GM13977 (cell line): Measurements from ENCODE around the gene CRACDL.

ENCODE experiments used
- DNase-seq: peaks from one replicate; pipeline ENCODE4 v3.0.0; 2012; ENCODE audit warnings: low spot score
- in situ Hi-C: fragments of 300-500 bp; cut with MboI; formaldehyde crosslinking; loops from one replicate; pipeline ENCODE4 v1.12.0; 2022; ENCODE audit warnings: low sequenced_read_pairs, low pct_unique_long_range_greater_than_20kb, mixed read lengths, inconsistent platforms; ENCODE audit not compliant: unreplicated experiment
- TF ChIP-seq, protein P1 (sequence below): IDR thresholded peaks from 2 replicates; pipeline ENCODE4 v1.5.1; 2012; ENCODE audit warnings: mild to moderate bottlenecking, control low read depth; ENCODE audit not compliant: insufficient read depth; ENCODE audit errors: extremely low read depth, missing control alignments

Gene CRACDL

DNA sequence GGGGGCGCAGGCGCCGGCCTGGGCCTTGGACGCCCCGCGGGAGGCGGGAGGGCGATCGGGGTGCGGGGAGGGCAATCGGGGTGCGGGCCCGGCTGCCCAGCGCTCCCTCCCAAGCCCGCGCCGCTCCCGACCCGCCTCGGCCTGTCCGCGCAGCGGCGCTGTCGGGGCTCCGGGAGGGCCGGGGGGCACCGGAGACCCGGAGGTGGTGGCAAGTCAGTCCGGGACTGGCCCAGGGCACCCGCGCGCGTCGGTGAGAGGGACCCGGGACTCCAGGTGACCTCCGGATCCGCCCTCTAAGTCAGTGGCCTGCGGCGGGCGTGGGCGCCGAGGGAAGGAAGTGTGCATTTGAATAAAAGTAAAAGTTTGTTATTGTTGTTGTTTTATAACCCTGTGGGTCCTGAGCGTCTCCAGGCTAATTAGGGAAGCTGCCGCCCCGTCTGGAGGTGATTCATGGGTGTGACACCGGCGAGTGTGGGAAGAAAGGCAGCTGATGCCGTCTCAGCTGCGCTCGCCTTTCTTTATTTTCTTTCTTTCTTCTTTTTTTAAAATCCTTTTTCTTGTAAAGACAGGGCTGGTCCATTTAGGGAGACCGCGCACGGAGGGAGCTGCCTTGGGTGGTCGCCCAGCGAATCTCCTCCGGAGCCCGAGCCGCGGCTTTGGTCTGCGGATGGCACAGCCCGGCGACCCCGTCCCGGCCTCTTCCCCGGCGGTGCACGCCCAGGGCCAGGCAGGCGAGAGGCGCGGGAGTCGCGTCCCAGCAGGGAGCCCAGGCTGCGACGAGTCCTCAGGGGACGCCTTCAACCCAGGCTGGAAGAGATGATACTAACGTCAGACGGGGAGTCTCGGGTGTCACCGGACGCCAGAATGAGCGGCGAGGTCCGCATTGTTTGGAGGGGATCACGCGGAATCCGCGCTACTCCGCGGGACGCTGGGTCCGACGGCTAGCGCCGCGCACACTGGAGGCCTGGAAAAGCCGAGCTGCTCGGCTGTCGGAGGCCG, 627 bp upstream of the CRACDL start:
- TF ChIP-seq, protein P1, sequence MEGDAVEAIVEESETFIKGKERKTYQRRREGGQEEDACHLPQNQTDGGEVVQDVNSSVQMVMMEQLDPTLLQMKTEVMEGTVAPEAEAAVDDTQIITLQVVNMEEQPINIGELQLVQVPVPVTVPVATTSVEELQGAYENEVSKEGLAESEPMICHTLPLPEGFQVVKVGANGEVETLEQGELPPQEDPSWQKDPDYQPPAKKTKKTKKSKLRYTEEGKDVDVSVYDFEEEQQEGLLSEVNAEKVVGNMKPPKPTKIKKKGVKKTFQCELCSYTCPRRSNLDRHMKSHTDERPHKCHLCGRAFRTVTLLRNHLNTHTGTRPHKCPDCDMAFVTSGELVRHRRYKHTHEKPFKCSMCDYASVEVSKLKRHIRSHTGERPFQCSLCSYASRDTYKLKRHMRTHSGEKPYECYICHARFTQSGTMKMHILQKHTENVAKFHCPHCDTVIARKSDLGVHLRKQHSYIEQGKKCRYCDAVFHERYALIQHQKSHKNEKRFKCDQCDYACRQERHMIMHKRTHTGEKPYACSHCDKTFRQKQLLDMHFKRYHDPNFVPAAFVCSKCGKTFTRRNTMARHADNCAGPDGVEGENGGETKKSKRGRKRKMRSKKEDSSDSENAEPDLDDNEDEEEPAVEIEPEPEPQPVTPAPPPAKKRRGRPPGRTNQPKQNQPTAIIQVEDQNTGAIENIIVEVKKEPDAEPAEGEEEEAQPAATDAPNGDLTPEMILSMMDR = peak; percentile 16
- DNase-seq = peak; percentile 56
- in situ Hi-C loops = no loop called here

DNA sequence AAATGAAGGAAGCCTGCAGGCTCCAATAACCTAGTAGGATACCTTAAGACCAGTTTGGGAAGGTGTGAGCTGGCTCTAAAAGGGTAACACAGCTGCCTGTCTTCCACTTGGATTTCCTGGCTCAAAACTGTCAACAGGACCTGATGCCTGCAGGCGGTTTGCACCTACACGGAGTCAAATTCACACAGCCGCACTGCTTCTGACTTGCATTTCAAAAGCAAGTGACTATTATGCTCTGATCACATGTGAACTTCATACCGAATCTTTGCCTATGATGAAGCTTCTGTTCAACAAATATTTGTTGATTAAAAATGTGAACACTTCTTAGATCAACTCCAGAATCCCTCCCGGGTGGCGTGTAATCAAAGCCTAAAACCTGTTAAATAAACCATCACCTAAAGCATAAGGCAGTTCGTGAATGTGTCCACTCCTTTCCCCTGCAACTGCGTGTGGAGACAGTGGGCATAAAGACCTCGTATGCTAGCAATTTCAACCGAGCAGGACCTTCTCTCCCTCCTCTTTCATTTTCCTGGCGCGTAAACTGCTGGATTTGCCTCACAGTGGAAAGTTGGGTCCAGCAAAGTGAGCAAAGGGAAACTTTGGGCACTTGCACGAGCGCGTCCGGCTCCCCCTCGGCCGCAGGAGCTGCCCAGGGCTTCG, 784 bp downstream of the CRACDL start:
- DNase-seq = peak; percentile 53
- TF ChIP-seq, protein P1 = no peak

DNA sequence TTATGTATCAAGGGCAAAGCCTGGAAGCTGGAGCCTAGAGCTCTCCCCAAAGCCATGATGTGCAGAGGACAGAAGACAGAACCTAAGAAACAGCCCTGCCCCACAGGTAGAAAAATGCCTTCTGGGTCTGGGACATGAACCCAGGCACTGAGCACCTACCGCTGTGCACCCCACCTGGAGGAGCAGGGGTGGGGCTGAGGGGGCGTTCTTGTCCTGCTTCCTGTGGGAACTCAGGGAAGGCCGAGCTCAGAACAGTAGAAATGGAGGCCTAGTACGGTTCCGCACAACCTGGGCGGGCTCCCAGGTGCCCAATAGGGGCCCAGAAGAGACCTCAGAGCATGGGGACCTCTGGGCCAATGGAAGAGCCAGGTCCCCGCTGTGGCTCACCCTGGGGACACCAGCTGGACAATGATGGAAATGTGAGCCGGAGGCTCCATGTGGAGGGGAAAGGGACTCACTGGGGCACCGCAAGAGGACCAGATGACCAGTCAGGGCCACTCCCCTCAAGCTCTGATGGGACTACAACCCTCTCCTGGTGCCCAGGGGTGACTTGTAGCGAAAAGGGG, 3.2 kb downstream of the CRACDL start:
- in situ Hi-C loops = no loop called here
- DNase-seq = no peak
- TF ChIP-seq, protein P1 = no peak

More for the DNA sequence above, 784 bp downstream of the CRACDL start:
- in situ Hi-C loops = no loop called here

DNA sequence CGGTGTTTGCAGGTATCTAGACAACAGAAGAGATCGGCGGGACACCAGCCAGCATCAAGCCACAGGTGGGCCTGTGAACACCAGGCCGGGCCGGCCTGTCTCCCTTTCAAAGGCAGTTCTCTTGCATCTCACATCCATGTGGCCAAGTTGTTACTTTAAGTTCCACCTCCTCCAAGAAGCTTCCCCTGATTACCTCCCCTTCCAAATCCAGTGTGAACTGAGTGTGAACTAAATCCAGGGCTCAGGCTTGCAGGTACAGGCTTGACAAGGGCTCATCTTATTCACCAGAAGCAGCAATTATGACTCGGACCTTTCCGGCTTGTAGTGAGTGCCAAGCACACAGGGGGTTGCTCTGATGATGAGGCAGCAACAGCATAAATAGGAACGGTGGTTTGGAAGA, 3.9 kb downstream of the CRACDL start:
- in situ Hi-C loops = no loop called here
- DNase-seq = no peak
- TF ChIP-seq, protein P1 = no peak

DNA sequence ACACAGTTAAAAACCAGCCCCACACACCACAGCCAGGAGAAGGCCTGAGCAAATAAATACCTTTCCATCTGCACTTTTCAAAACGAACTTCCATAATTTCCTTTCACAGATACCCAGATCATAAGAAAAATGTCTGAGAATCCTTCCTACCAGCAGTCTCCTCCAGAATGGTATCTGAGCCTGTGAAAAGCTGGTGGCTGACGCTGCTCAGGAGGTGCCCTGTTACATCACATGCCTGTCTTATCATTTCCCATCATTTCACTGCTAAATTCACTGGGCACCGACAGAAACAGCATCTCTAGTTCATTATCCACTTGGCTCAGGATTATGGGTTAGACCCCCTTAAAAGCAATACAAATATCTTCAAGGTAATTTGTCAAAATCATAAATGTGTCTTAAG, 4.4 kb downstream of the CRACDL start:
- TF ChIP-seq, protein P1 = no peak
- in situ Hi-C loops = no loop called here

DNA sequence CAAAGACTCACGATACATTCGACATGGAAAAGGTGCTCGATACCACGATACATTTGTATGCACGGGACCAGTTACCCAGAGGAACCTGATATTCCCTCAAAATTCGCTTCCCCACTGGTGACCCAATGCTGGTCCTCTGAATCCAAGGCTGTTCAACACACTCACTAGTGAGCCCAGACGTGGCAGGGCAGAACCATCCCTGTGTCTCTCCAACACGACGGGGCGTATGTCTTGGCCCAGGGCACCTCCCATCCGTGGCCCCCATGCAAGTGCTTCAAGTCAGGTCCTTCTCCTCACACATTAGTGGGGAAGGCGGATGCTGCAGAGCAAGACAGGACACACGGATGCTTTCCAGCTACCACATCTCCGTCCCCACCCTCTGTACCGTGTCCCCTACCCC, 6.1 kb downstream of the CRACDL start:
- DNase-seq = no peak
- in situ Hi-C loops = no loop called here
- TF ChIP-seq, protein P1 = no peak

More for the DNA sequence above, 4.4 kb downstream of the CRACDL start:
- no peak for DNase-seq
